Endothelial cell (in vitro differentiated cells): ENCODE measurements around the gene ERC1. TPM values are rescaled to one million over a fixed set of nuclear protein-coding genes. Genes with fewer than 3 reads are reported as not detected.

Experiments
- DNase-seq: peaks from one replicate; pipeline ENCODE4 v3.0.0; 2021; ENCODE audit warnings: low spot score
- H3K27ac Mint-ChIP-seq: one replicate; pipeline ENCODE4 v1.8.0; 2021; ENCODE audit warnings: mixed read lengths, inconsistent platforms; ENCODE audit not compliant: unreplicated experiment
- H3K27me3 Mint-ChIP-seq: one replicate; pipeline ENCODE4 v1.8.0; 2021; ENCODE audit warnings: mild to moderate bottlenecking, moderate library complexity, mixed read lengths, inconsistent platforms; ENCODE audit not compliant: unreplicated experiment
- H3K36me3 Mint-ChIP-seq: one replicate; pipeline ENCODE4 v1.8.0; 2021; ENCODE audit warnings: mild to moderate bottlenecking, low read depth, mixed read lengths, inconsistent platforms; ENCODE audit not compliant: unreplicated experiment
- H3K4me1 Mint-ChIP-seq: one replicate; pipeline ENCODE4 v1.8.0; 2021; ENCODE audit warnings: mild to moderate bottlenecking, mixed read lengths, inconsistent platforms; ENCODE audit not compliant: unreplicated experiment
- H3K4me3 Mint-ChIP-seq: one replicate; pipeline ENCODE4 v1.8.0; 2021; ENCODE audit warnings: mild to moderate bottlenecking, mixed read lengths, inconsistent platforms; ENCODE audit not compliant: unreplicated experiment
- H3K9me3 Mint-ChIP-seq: one replicate; pipeline ENCODE4 v1.8.0; 2021; ENCODE audit warnings: mixed read lengths, inconsistent platforms; ENCODE audit not compliant: unreplicated experiment
- CTCF ChIP-seq: fragments of 200-600 bp; sonication (generic); IDR thresholded peaks from one replicate; pipeline ENCODE4 v1.5.0; 2021; ENCODE audit warnings: antibody characterized with exemption; ENCODE audit not compliant: unreplicated experiment
- total RNA-seq: library from RNA; stranded (reverse); fragmentation: NEBNext Ultra II Directional; extraction: Animal tissue kit (Norgen Biotek cat#: 25700); gene quantifications from one replicate; pipeline ENCODE4 v1.2.1, GENCODE V29; 2021; ENCODE audit not compliant: unreplicated experiment

ERC1 gene
- total RNA-seq, 1 donor from 2014 or later, result 57.9 TPM

GRCh38 chr12:1504304-1504894, 513.4 kb downstream of the ERC1 start:
- no peak for TF ChIP-seq CTCF
- Mint-ChIP-seq H3K9me3 (no peaks in the 10 kb centered on the region), H3K4me1 (peaks cover 9% of the 10 kb centered on the region), H3K36me3 (peaks cover 4% of the 10 kb centered on the region), H3K27me3 (peaks cover 6% of the 10 kb centered on the region), H3K27ac (no peak overlapping the region), H3K4me3 (no peak overlapping the region)
- DNase-seq, result no peak

GRCh38 chr12:1504895-1505311, 513.9 kb downstream of the ERC1 start:
- H3K27me3 Mint-ChIP-seq, result peaks cover 6% of the 10 kb centered on the region
- no peak for DNase-seq
- no peak overlapping the region for H3K27ac Mint-ChIP-seq
- no peaks in the 10 kb centered on the region for H3K36me3 Mint-ChIP-seq
- H3K4me1 Mint-ChIP-seq, result peaks cover 9% of the 10 kb centered on the region
- H3K9me3 Mint-ChIP-seq, result no peaks in the 10 kb centered on the region
- no peak overlapping the region for H3K4me3 Mint-ChIP-seq
- TF ChIP-seq CTCF, result no peak

- H3K4me3 Mint-ChIP-seq, result no peak overlapping the region
- peaks cover 9% of the 10 kb centered on the region for H3K4me1 Mint-ChIP-seq
- peaks cover 6% of the 10 kb centered on the region for H3K27me3 Mint-ChIP-seq
- no peak for TF ChIP-seq CTCF
- H3K9me3 Mint-ChIP-seq, result no peaks in the 10 kb centered on the region
- no peaks in the 10 kb centered on the region for H3K36me3 Mint-ChIP-seq
- DNase-seq, result no peak
- no peak overlapping the region for H3K27ac Mint-ChIP-seq
Observed at GRCh38 chr12:1505576-1505975, 514.6 kb downstream of the ERC1 start.

- Mint-ChIP-seq H3K27ac (no peak overlapping the region), H3K4me1 (peaks cover 9% of the 10 kb centered on the region), H3K9me3 (no peaks in the 10 kb centered on the region), H3K36me3 (no peaks in the 10 kb centered on the region), H3K27me3 (peaks cover 3% of the 10 kb centered on the region), H3K4me3 (no peak overlapping the region)
- TF ChIP-seq CTCF, result no peak
- DNase-seq, result no peak
Observed at GRCh38 chr12:1507308-1507707, 516.3 kb downstream of the ERC1 start.

- Mint-ChIP-seq H3K4me1 (peaks cover 3% of the 10 kb centered on the region), H3K27ac (no peak overlapping the region)
- DNase-seq, result no peak
Observed at GRCh38 chr12:1509413-1510052, 518.5 kb downstream of the ERC1 start.

More at GRCh38 chr12:1509413-1510052, 518.5 kb downstream of the ERC1 start:
- Mint-ChIP-seq H3K9me3 (no peaks in the 10 kb centered on the region), H3K27me3 (peaks cover 1% of the 10 kb centered on the region), H3K4me3 (no peak overlapping the region), H3K36me3 (no peaks in the 10 kb centered on the region)
- TF ChIP-seq CTCF, result no peak
